H9 (cell line): Measurements from ENCODE around the gene CHAF1A. TPM values are rescaled to one million over a fixed set of nuclear protein-coding genes. Genes with fewer than 3 reads are reported as not detected.

Experiments
- DNase-seq: peaks from one replicate; pipeline ENCODE4 v3.0.0-alpha.2; 2017
- H2AFZ ChIP-seq: one replicate; pipeline ENCODE4 v1.6.1; 2013; ENCODE audit warnings: mild to moderate bottlenecking, low read length, control low read depth, moderate library complexity
- H2AK5ac ChIP-seq: 2 replicates; pipeline ENCODE4 v1.6.1; 2013; ENCODE audit warnings: low read length, control low read depth, mixed read lengths; ENCODE audit not compliant: insufficient read length
- H2BK120ac ChIP-seq: one replicate; pipeline ENCODE4 v1.6.1; 2013; ENCODE audit warnings: low read depth, mild to moderate bottlenecking, low read length, control low read depth, inconsistent platforms; ENCODE audit not compliant: poor library complexity, severe bottlenecking
- H2BK12ac ChIP-seq: 2 replicates; pipeline ENCODE4 v1.6.1; 2013; ENCODE audit warnings: low read length, control low read depth, mixed read lengths, low read depth; ENCODE audit not compliant: insufficient read length
- H2BK15ac ChIP-seq: 2 replicates; pipeline ENCODE4 v1.6.1; 2013; ENCODE audit warnings: low read depth, low read length, control low read depth
- H2BK20ac ChIP-seq: one replicate; pipeline ENCODE4 v1.6.1; 2013; ENCODE audit warnings: low read depth, mild to moderate bottlenecking, low read length, control low read depth, inconsistent platforms; ENCODE audit not compliant: poor library complexity, severe bottlenecking
- H2BK5ac ChIP-seq: 2 replicates; pipeline ENCODE4 v1.6.1; 2013; ENCODE audit warnings: low read length, control low read depth, mixed read lengths; ENCODE audit not compliant: insufficient read length
- H3K14ac ChIP-seq: 2 replicates; pipeline ENCODE4 v1.6.1; 2013; ENCODE audit warnings: low read length, control low read depth; ENCODE audit not compliant: insufficient read depth
- H3K18ac ChIP-seq: 2 replicates; pipeline ENCODE4 v1.6.1; 2013; ENCODE audit warnings: low read depth, mild to moderate bottlenecking, mixed read lengths, low read length, control low read depth; ENCODE audit not compliant: insufficient read length
- H3K23ac ChIP-seq: 2 replicates; pipeline ENCODE4 v1.6.1; 2013; ENCODE audit warnings: low read length, control low read depth, mixed read lengths, low read depth; ENCODE audit not compliant: insufficient read length
- H3K23me2 ChIP-seq: 2 replicates; pipeline ENCODE4 v1.6.1; 2013; ENCODE audit warnings: low read depth, mild to moderate bottlenecking, mixed read lengths, low read length, control low read depth; ENCODE audit not compliant: insufficient read length, poor library complexity, severe bottlenecking
- H3K27ac ChIP-seq: 2 replicates; pipeline ENCODE4 v1.5.1; 2013; ENCODE audit warnings: low read length, control low read depth, mixed read lengths, low read depth; ENCODE audit not compliant: insufficient read length
- H3K27me3 ChIP-seq: 2 replicates; pipeline ENCODE4 v1.6.1; 2013; ENCODE audit warnings: low read length, control low read depth, inconsistent platforms; ENCODE audit not compliant: insufficient read depth
- H3K4ac ChIP-seq: 2 replicates; pipeline ENCODE4 v1.6.1; 2013; ENCODE audit warnings: low read depth, mild to moderate bottlenecking, control low read depth, inconsistent platforms, low read length, moderate library complexity
- H3K4me1 ChIP-seq: 2 replicates; pipeline ENCODE4 v1.6.1; 2013; ENCODE audit warnings: low read length, control low read depth, inconsistent platforms; ENCODE audit not compliant: insufficient read depth
- H3K4me2 ChIP-seq: 2 replicates; pipeline ENCODE4 v1.6.1; 2013; ENCODE audit warnings: low read length, control low read depth, mixed read lengths; ENCODE audit not compliant: insufficient read length, insufficient read depth
- H3K56ac ChIP-seq: 2 replicates; pipeline ENCODE4 v1.6.1; 2013; ENCODE audit warnings: low read depth, mild to moderate bottlenecking, mixed read lengths, low read length, control low read depth; ENCODE audit not compliant: insufficient read length
- H3K79me1 ChIP-seq: 2 replicates; pipeline ENCODE4 v1.6.1; 2013; ENCODE audit warnings: low read depth, mild to moderate bottlenecking, moderate library complexity, low read length, control low read depth, inconsistent platforms; ENCODE audit not compliant: insufficient read depth, poor library complexity, severe bottlenecking
- H3K79me2 ChIP-seq: 2 replicates; pipeline ENCODE4 v1.6.1; 2013; ENCODE audit warnings: low read length, control low read depth, inconsistent platforms; ENCODE audit not compliant: insufficient read depth
- H3K9ac ChIP-seq: 2 replicates; pipeline ENCODE4 v1.6.1; 2013; ENCODE audit warnings: low read length, control low read depth, mixed read lengths; ENCODE audit not compliant: insufficient read length; ENCODE audit errors: extremely low read depth
- H3K9me3 ChIP-seq: one replicate; pipeline ENCODE4 v1.6.1; 2013; ENCODE audit warnings: low read depth, low read length, inconsistent platforms; ENCODE audit not compliant: control insufficient read depth
- H3T11ph ChIP-seq: one replicate; pipeline ENCODE4 v1.6.1; 2013; ENCODE audit warnings: mild to moderate bottlenecking, low read length, control low read depth, inconsistent platforms
- H4K20me1 ChIP-seq: one replicate; pipeline ENCODE4 v1.6.1; 2013; ENCODE audit not compliant: control insufficient read depth, insufficient read length, insufficient read depth
- H4K5ac ChIP-seq: 2 replicates; pipeline ENCODE4 v1.6.1; 2013; ENCODE audit warnings: low read depth, mild to moderate bottlenecking, mixed read lengths, low read length, control low read depth; ENCODE audit not compliant: insufficient read length
- H4K8ac ChIP-seq: replicated peaks from 2 replicates; pipeline ENCODE4 v1.6.1; 2013; ENCODE audit warnings: low read length, control low read depth, mixed read lengths, low read depth; ENCODE audit not compliant: insufficient read length
- H4K91ac ChIP-seq: 2 replicates; pipeline ENCODE4 v1.6.1; 2013; ENCODE audit warnings: low read depth, mild to moderate bottlenecking, moderate library complexity, mixed read lengths, low read length, control low read depth; ENCODE audit not compliant: insufficient read length
- H3K27ac Mint-ChIP-seq, 3 experiments: 2 replicates in 2 of 3; 3 replicates in 1 of 3; pipeline ENCODE4 v1.8.0; 2020 to 2021; ENCODE audit warnings: mixed read lengths in 3 of 3, mild to moderate bottlenecking in 1 of 3, moderate library complexity in 1 of 3
- H3K27me3 Mint-ChIP-seq: 2 replicates; pipeline ENCODE4 v1.8.0; 2021; ENCODE audit warnings: low read depth, mild to moderate bottlenecking, moderate library complexity, mixed read lengths
- H3K36me3 Mint-ChIP-seq, 3 experiments: 2 replicates in 2 of 3; 3 replicates in 1 of 3; pipeline ENCODE4 v1.8.0; 2020 to 2021; ENCODE audit warnings: low read depth in 3 of 3, mixed read lengths in 3 of 3; ENCODE audit not compliant: insufficient read depth in 1 of 3
- H3K4me1 Mint-ChIP-seq, 2 experiments: 2 replicates each; pipeline ENCODE4 v1.8.0; 2020; ENCODE audit warnings: mixed read lengths in 2 of 2
- H3K4me3 Mint-ChIP-seq, 2 experiments: 2 replicates in 1 of 2; 3 replicates in 1 of 2; pipeline ENCODE4 v1.8.0; 2020 to 2021; ENCODE audit warnings: mild to moderate bottlenecking in 2 of 2, mixed read lengths in 2 of 2, moderate library complexity in 1 of 2
- H3K9me3 Mint-ChIP-seq, 2 experiments: 2 replicates in 1 of 2; 3 replicates in 1 of 2; pipeline ENCODE4 v1.8.0; 2020; ENCODE audit warnings: mild to moderate bottlenecking in 2 of 2, mixed read lengths in 2 of 2, moderate library complexity in 1 of 2
- WGBS: extraction: QIAGEN DNeasy Blood & Tissue Kit; methylation state at CpG from one replicate; pipeline ENCODE4 v1.1.7; 2013; ENCODE audit warnings: missing lambda C conversion rate, low lambda C conversion rate, mixed read lengths; ENCODE audit not compliant: insufficient read length; ENCODE audit errors: extremely low coverage; 5-methylcytosine and 5-hydroxymethylcytosine counted together
- total RNA-seq: library from RNA; stranded (reverse); gene quantifications from 2 replicates; pipeline ENCODE4 v1.2.1, GENCODE V29; 2021
- TF ChIP-seq, protein P1 (sequence below): fragments of 200-600 bp; sonication (generic); conservative IDR thresholded peaks from 3 replicates; pipeline ENCODE4 v1.8.0; 2021; ENCODE audit warnings: antibody characterized with exemption, mild to moderate bottlenecking

The CHAF1A gene
- total RNA-seq, 1 experiment from 2014 or later: 143 TPM

DNA sequence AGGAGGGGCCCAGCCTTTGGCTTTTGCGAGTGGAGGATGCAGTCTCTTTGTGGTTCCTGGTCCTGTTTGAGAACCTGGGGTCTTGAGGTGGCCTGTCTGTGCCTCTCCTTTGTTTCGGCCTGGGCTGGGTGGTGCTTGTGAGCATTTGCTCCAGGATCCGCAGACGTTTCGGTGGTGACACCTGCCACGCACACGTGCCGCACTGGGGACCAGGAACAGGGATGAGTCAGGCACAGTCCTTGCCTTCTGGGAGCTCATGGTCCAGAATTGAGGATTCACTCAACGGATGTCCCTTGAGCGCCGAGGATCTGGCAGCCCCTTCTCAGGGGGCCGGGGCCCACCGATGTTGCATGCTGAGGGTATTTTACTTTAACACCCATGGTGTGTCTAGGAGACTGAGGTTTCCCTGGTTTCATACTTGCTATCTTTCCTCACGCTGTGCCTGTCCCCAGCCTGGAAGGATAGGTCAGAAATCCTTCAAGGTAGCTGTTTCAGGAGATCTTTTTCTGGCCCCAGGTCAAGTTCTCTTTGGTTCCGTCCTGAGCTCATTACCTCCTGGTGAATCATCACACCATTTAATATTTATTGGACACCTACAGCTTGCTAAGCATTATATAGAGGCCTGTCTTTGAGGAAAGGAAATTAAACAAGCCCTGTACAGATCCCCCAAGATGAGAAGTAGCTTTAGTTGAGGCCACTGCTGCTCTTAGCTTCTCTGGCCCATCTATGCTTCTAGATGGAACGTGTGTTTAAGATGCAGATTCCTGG, 74.8 kb downstream of the CHAF1A start:
- H2BK5ac ChIP-seq: no peak overlapping the region
- no peak overlapping the region for H4K91ac ChIP-seq
- no peak overlapping the region; a peak in 1 of 7 replicates for H3K27ac Mint-ChIP-seq
- H2BK120ac ChIP-seq: no peak overlapping the region
- H3K23ac ChIP-seq: no peak overlapping the region
- no peaks in the 10 kb centered on the region for H3K9me3 Mint-ChIP-seq
- H3K14ac ChIP-seq: no peak overlapping the region
- no peak overlapping the region for H2BK20ac ChIP-seq
- H3K27ac ChIP-seq: no peak overlapping the region
- peaks cover 11 to 34% (median 29%) of the 10 kb centered on the region in 3 experiments; a peak in 6 of 7 replicates for H3K36me3 Mint-ChIP-seq
- no peak for DNase-seq
- no peaks in the 10 kb centered on the region; the same call in 1 of the 2 replicates for H3K4me1 ChIP-seq
- no peak overlapping the region for H4K8ac ChIP-seq
- no peak overlapping the region for H4K5ac ChIP-seq
- H2BK15ac ChIP-seq: no peak overlapping the region
- no peak overlapping the region for H3K4me2 ChIP-seq
- H3K4me3 Mint-ChIP-seq: peak overlapping the region in 1 of 2 experiments; percentile 29; a peak in 1 of 5 replicates
- peaks cover 3% of the 10 kb centered on the region for H4K20me1 ChIP-seq
- H2AFZ ChIP-seq: no peak overlapping the region
- H3K56ac ChIP-seq: no peak overlapping the region
- H3K23me2 ChIP-seq: peaks cover 17% of the 10 kb centered on the region
- H2BK12ac ChIP-seq: no peak overlapping the region
- H3K79me1 ChIP-seq: peaks cover 12% of the 10 kb centered on the region
- H2AK5ac ChIP-seq: no peak overlapping the region
- H3K27me3 ChIP-seq: no peaks in the 10 kb centered on the region
- TF ChIP-seq, protein P1, sequence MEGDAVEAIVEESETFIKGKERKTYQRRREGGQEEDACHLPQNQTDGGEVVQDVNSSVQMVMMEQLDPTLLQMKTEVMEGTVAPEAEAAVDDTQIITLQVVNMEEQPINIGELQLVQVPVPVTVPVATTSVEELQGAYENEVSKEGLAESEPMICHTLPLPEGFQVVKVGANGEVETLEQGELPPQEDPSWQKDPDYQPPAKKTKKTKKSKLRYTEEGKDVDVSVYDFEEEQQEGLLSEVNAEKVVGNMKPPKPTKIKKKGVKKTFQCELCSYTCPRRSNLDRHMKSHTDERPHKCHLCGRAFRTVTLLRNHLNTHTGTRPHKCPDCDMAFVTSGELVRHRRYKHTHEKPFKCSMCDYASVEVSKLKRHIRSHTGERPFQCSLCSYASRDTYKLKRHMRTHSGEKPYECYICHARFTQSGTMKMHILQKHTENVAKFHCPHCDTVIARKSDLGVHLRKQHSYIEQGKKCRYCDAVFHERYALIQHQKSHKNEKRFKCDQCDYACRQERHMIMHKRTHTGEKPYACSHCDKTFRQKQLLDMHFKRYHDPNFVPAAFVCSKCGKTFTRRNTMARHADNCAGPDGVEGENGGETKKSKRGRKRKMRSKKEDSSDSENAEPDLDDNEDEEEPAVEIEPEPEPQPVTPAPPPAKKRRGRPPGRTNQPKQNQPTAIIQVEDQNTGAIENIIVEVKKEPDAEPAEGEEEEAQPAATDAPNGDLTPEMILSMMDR: no peak
- no peak overlapping the region for H3K4ac ChIP-seq
- H3K9ac ChIP-seq: no peak overlapping the region
- H3K18ac ChIP-seq: no peak overlapping the region
- H3T11ph ChIP-seq: no peak overlapping the region
- peaks cover 10% of the 10 kb centered on the region; the same call in 1 of the 2 replicates for H3K79me2 ChIP-seq
- no peaks in the 10 kb centered on the region for H3K9me3 ChIP-seq
- H3K4me1 Mint-ChIP-seq: peaks cover 7 to 16% of the 10 kb centered on the region in 2 experiments
- no CpG with 5 or more reads among the region's 16 CpGs for WGBS
- H3K27me3 Mint-ChIP-seq: no peaks in the 10 kb centered on the region
